ENCODE results near the gene ATG2A. TPM values are rescaled to one million over a fixed set of nuclear protein-coding genes. Genes with fewer than 3 reads are reported as not detected.
A peak's percentile ranks its signal among the peaks of the same experiment; 100 is the strongest.

The ATG2A gene
- total and polyA plus RNA-seq, 9 of the 15 experiments (the other 6 are each of a cell fraction or from before 2014, with no cell fraction given) = 0.25 to 45.9 (median 5.2) TPM

- no peak for TF ChIP-seq ZNF324 (CRISPR knock-in tag; IDR thresholded peaks at IDR 0.05)
- peak; percentile 21 for TF ChIP-seq KAT2B (IDR thresholded peaks at IDR 0.05; ENCODE audit: low read depth, low read length)
- no peak; the same call in 1 of the 2 replicates for TF ChIP-seq ZNF12 (CRISPR knock-in tag; IDR thresholded peaks at IDR 0.05)
- no peak for TF ChIP-seq ZNF780A (CRISPR knock-in tag; IDR thresholded peaks at IDR 0.05)
- TF ChIP-seq CXXC5 (CRISPR knock-in tag; IDR thresholded peaks at IDR 0.05) = peak; percentile 88
- no peak for TF ChIP-seq CBX8 (IDR thresholded peaks at IDR 0.05; ENCODE audit: borderline replicate concordance, extremely low read depth, low read depth, low read length, poor library complexity, severe bottlenecking)
- TF ChIP-seq ZNF232 (CRISPR knock-in tag; IDR thresholded peaks at IDR 0.05) = no peak
- peak; percentile 97 for TF ChIP-seq KDM5B (IDR thresholded peaks at IDR 0.05; ENCODE audit: insufficient replicate concordance, low read depth, low read length)
- peak; percentile 89 for TF ChIP-seq ARID4B (CRISPR knock-in tag; IDR thresholded peaks at IDR 0.05)
- no peak for TF ChIP-seq SRSF9 (IDR thresholded peaks at IDR 0.05; ENCODE audit: borderline replicate concordance, low read depth, low read length)
- TF ChIP-seq TBL1XR1 (IDR thresholded peaks at IDR 0.05; ENCODE audit: low read length in 2 of 2) = peak in 1 of 2 experiments; percentile 63; a peak in 2 of 4 replicates
- no peak for TF ChIP-seq ZNF431 (CRISPR knock-in tag; IDR thresholded peaks at IDR 0.05)
- peak; percentile 69 to 92; a peak in 2 of 4 replicates for TF ChIP-seq SIN3A (IDR thresholded peaks at IDR 0.05; ENCODE audit: borderline replicate concordance in 2 of 2, control insufficient read depth in 1 of 2, low read depth in 2 of 2, low read length in 2 of 2)
- no peak for TF ChIP-seq ZNF408 (CRISPR knock-in tag; IDR thresholded peaks at IDR 0.05; ENCODE audit: low read depth)
- peak; percentile 44 for TF ChIP-seq JUND (IDR thresholded peaks at IDR 0.05; ENCODE audit: borderline replicate concordance, low read depth, low read length)
- peak; percentile 11; the same call in 1 of the 3 replicates for TF ChIP-seq JUND (tag; IDR thresholded peaks at IDR 0.05; ENCODE audit: borderline replicate concordance, low read depth, low read length)
- TF ChIP-seq CBX5 (IDR thresholded peaks at IDR 0.05; ENCODE audit: borderline replicate concordance, low read depth) = no peak
- no peak for TF ChIP-seq PTTG1 (tag; IDR thresholded peaks at IDR 0.05; ENCODE audit: low read depth)
- no peak for TF ChIP-seq MYBL2 (IDR thresholded peaks at IDR 0.05; ENCODE audit: low read depth)
- TF ChIP-seq MYBL2 (CRISPR knock-in tag; IDR thresholded peaks at IDR 0.05; ENCODE audit: borderline replicate concordance) = no peak
- TF ChIP-seq ZNF830 (CRISPR knock-in tag; IDR thresholded peaks at IDR 0.05) = peak; percentile 82
- no peak for TF ChIP-seq CEBPB (tag; IDR thresholded peaks at IDR 0.05)
- peak; percentile 89 for TF ChIP-seq MTA3 (IDR thresholded peaks at IDR 0.05; ENCODE audit: borderline replicate concordance)
- no peak for TF ChIP-seq ILK (tag; IDR thresholded peaks at IDR 0.05; ENCODE audit: borderline replicate concordance, low read depth)
- TF ChIP-seq TBP (optimal IDR thresholded peaks at IDR 0.05; ENCODE audit: low read depth, low read length) = peak; percentile 98
These were observed 38.3 kb downstream of the ATG2A start, which contains the start of gene EHD1 (continued) for GRCh38 chr11:64878494-64879243.

Data from K562 (cell line).